Stimulated activated CD8-positive, alpha-beta memory T cell treated with anti-CD3 and anti-CD28 coated beads, Interleukin-12 subunit alpha, Interleukin-12 subunit beta, amount 100 ng/mL, for 24 hours (primary cell): Measurements from ENCODE around the gene GARIN5A.
"Not testable (repeated sequence)": the region's sequence is repeated elsewhere in the genome, so short reads cannot be mapped to it uniquely, and the experiment has no call there.

Experiments
- DNase-seq: peaks from one replicate; pipeline ENCODE4 v3.0.0-alpha.2; 2020; ENCODE audit errors: extremely low read depth

The GARIN5A gene

DNA sequence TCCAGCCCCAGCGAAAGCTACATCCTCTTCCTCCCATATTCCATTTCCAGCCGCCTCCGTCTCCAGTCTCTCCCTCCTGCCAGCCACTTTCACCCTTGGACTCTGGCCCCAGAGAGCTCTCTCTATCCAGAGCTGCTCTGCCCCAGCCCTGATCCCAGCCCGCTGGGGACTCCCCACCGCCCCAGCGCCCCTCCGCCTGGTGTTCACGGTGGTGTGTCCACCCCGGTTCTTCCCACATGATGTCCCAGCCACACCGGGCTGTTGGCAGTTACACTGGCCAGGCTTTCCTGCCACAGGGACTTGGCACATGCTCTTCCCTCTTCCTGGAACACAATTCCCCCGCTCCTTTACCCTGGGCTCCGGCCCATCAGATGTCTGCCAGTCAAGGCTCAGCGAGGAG, 11.6 kb downstream of the GARIN5A start:
- no peak for DNase-seq

- no peak for DNase-seq
Measured at GRCh38 chr19:50464348-50464747, 12.3 kb downstream of the GARIN5A start.

GRCh38 chr19:50462970-50463369, 13.7 kb downstream of the GARIN5A start:
- DNase-seq, result no peak

DNA sequence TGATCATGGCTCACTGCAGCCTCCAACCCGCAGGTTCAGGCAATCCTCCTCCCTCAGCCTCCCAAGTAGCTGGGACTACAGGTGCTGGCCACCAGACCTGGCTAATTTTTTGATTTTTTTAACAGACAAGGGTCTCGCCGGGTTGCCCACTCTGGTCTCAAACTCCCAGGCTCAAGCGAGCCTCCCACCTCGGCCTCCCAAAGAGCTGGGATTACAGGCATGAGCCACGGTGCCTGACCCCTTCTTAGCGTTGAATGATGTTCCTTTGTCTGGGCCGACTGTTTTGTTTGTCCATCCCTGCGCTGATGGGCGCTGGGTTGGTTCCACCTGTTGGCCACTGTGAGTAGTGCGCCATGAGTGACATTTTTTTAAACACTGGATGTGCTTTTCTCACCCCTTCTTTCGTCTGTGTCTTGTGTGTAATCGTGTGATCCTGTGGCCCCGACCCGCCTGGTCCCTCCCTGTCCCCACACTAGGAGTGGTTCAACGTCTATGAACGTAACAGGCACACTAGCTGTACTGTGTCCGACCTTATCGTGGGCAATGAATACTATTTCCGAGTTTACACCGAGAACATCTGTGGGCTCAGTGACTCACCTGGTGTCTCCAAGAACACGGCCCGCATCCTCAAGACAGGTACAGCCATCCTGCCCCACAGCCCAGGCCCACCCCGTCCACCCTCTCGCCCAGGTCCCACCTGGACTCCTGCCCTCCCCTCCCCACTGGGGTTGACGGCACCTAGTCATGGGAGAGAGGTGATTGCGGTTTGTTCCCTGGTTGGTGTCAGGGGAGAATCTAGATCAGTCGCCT, 15.4 kb downstream of the GARIN5A start:
- no peak for DNase-seq

DNA sequence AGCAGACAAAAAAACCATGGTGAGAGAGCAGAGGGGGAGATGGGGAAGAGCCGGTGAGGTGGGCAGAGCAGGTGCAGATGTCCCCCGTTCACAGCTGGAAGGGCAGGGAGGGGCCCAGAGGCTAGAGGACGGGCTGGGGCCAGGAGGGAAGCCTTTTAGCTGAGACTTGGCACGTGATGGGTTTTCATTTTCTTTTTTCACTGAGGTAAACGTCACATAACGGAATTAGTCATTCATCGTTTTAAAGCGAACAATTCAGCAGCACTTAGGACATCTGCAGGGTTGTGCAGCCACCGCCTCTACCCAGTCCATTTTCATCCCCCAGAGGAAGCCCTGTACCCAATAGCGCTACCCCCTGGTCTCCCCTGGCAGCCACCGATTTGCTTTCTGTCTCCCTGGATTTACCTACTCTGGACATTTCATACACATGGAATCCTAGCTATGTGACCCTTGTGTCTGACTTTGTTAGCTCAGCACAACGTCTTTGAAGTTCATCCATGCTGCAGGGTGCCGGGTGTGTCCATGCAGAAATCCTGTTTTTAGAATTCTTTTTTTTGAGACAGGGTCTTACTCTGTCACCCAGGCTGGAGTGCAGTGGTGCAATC, 16.4 kb downstream of the GARIN5A start:
- DNase-seq, result no peak

GRCh38 chr19:50459638-50460037, 17.0 kb downstream of the GARIN5A start:
- no peak for DNase-seq

GRCh38 chr19:50459067-50459456, 17.6 kb downstream of the GARIN5A start:
- DNase-seq, result no peak

GRCh38 chr19:50458396-50459066, 18.1 kb downstream of the GARIN5A start:
- DNase-seq, result no peak

GRCh38 chr19:50457300-50457699, 19.3 kb downstream of the GARIN5A start:
- DNase-seq, result no peak

DNA sequence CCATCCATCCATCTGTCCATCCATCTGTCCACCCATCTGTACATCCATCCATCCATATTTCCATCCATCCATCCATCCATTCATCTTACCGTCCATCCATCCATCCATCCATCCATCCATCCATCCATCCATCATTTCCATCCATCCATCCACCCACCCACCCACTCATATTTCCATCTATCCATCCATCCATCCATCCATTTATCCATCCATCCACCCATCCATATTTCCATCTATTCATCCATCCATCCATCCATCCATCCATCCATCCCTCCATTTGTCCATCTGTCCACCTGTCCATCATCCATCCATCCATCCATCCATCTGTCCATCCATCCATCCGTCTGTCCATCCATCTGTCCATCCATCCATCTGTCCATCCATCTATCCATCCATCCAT, 20.7 kb downstream of the GARIN5A start:
- no peak for DNase-seq

DNA sequence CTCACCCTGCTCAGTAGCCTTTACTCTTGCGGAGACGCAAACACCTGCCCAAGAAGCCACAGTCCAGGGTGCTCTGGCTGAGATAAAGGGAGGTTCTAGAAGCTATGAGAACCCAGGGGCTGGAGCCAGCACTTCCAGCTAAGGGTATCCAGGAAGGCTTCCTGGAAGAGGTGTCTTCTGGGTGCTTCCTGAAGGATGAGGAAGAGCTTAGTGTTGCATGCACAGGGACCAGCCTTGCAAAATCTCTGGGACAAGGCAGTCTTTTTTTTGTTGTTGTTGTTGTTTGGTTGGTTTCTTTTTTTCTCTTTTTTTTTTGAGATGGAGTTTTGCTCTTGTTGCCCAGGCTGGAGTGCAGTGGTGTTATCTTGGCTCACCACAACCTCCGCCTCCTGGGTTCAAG, 23.4 kb downstream of the GARIN5A start:
- no peak for DNase-seq

- no peak for DNase-seq
Measured at GRCh38 chr19:50451223-50451534, 25.5 kb downstream of the GARIN5A start.

DNA sequence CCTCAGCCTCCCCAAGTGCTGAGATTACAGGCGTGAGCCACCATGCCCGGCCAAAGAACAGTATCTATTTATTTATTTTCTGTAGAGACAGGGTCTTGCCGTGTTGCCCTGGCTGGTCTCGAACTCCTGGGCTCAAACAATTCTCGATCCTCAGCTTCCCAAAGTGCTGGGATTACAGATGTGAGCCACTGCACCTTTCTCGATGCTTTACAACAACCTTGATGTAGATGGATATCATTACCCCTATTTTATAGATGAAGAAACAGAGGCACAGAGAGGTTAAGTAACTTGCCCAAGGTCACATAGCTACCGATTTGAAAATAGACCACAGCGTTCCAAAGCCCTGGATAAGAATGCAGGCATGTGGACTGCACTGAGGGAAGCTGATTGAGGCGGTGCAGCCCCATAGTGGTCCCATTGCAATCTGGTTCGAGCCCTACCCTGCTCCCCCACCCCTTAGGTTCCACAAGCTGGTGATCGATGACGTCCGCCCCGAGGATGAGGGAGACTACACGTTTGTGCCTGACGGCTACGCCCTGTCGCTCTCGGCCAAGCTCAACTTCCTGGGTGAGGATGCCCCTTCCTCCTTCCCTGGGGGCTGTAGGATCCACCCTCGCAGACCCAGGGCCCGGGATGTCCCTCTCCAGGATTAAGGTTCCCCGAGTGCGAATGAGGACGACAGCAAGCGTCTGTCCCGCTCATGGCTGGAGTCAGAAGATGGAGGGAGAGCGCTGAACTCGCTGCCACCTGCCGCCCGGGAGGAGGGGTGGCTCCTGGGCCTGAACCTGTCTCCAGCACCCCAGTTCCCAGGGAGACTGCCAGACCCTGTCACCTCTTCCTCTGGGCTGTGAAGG, 26.1 kb downstream of the GARIN5A start:
- DNase-seq, result no peak

GRCh38 chr19:50449236-50449899, 27.3 kb downstream of the GARIN5A start:
- DNase-seq, result no peak

- DNase-seq, result no peak
Measured at GRCh38 chr19:50447750-50448149, 28.9 kb downstream of the GARIN5A start.

GRCh38 chr19:50447053-50447452, 29.6 kb downstream of the GARIN5A start:
- no peak for DNase-seq

DNA sequence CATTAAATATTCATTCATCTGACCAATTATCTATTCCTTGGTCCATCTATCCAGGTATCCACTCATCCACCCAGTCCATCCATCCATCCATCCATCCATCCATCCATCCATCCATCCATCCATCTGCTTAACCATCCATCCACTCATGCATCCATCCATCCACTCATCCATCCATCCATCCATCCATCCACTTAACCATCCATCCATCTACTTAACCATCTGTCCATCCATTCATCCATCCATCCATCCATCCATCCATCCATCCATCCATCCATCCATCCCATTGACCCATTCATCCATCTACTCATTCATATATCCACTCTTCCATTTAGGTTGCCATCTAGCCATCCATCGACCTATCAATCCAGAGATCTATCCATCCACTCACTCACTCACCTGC, 32.6 kb downstream of the GARIN5A start:
- DNase-seq, result no peak

DNA sequence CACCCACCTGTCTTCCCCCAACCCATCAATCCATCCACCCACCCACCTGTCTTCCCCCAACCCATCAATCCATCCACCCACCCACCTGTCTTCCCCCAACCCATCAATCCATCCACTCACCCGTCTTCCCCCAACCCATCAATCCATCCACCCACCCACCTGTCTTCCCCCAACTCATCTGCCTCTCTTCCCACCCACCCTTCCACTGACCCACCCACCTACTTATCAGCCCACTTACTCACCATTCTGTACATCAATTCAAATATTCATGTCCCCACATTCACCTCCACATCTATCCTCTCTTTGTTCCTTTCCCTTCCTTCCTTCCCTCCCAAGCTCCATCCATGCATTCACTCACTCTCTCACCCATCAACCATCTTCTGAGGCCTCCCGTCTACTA, 37.5 kb downstream of the GARIN5A start:
- not testable (repeated sequence) for DNase-seq

DNA sequence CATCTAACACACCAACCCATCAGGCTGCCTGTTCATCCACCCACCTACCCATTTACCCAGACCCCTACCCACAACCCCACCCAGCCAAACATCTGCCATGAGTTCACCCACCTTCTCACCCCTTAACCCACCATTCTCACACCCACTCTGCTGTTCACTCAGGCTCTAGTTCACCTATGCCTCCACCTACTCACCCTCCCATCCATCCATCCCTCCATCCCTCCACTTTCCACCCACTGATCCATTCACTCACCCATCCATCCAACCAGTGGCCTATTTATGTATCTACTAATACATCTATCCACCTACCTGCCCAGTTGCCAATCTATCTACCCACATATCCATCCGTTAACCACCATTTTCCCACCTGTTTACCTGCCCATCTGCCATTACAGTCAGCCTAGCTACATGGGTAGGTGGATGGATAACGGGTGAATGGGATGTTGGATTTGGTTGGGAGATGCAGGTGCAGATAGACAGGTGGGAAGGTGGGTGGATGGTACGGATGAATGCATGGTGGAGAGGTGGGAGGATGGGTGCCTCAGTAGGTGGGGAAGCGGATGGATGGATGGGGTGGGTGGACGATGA, 38.7 kb downstream of the GARIN5A start:
- DNase-seq, result no peak

GRCh38 chr19:50435627-50436026, 41.0 kb downstream of the GARIN5A start:
- no peak for DNase-seq

GRCh38 chr19:50435221-50435620, 41.4 kb downstream of the GARIN5A start:
- DNase-seq, result no peak
